ENCODE results near the gene IFITM2. TPM values are rescaled to one million over a fixed set of nuclear protein-coding genes. Genes with fewer than 3 reads are reported as not detected.
"Not testable (repeated sequence)": the region's sequence is repeated elsewhere in the genome, so short reads cannot be mapped to it uniquely, and the experiment has no call there.

Gene IFITM2
- polyA plus RNA-seq, 1 donor = 79.2 TPM

- DNase-seq = no peak
Observed at GRCh38 chr11:346529-346928, 38.9 kb downstream of the IFITM2 start.

GRCh38 chr11:349270-349954 is 41.8 kb downstream of the IFITM2 start:
- not testable (repeated sequence) for DNase-seq

- not testable (repeated sequence) for DNase-seq
Observed at GRCh38 chr11:350033-350722, 42.6 kb downstream of the IFITM2 start.

GRCh38 chr11:350723-351255 is 43.2 kb downstream of the IFITM2 start:
- no peak for DNase-seq

GRCh38 chr11:351411-351810 is 43.8 kb downstream of the IFITM2 start:
- no peak for DNase-seq

- no peak for DNase-seq
Observed at GRCh38 chr11:352456-353031, 44.9 kb downstream of the IFITM2 start.

GRCh38 chr11:353179-353873 is 45.7 kb downstream of the IFITM2 start:
- peak; percentile 88 for DNase-seq

GRCh38 chr11:355581-356458 is 48.2 kb downstream of the IFITM2 start:
- peak; percentile 93 for DNase-seq

GRCh38 chr11:356610-357009 is 49.0 kb downstream of the IFITM2 start:
- DNase-seq = no peak

- DNase-seq = no peak
Observed at GRCh38 chr11:357582-357981, 50.0 kb downstream of the IFITM2 start.

GRCh38 chr11:358129-358800 is 50.6 kb downstream of the IFITM2 start:
- no peak for DNase-seq

Other genes with a start within 250 kb of the IFITM2 start
- not detected for gene SCGB1C1, start 114.7 kb upstream of the IFITM2 start, polyA plus RNA-seq (ENCODE audit: insufficient read length)
- 35.6 TPM for gene BET1L, start 100.4 kb upstream of the IFITM2 start, polyA plus RNA-seq (ENCODE audit: insufficient read length)
- 71.3 TPM for gene RIC8A, start 100.1 kb upstream of the IFITM2 start, polyA plus RNA-seq (ENCODE audit: insufficient read length)
- gene SIRT3, start 71.5 kb upstream of the IFITM2 start, polyA plus RNA-seq (ENCODE audit: insufficient read length) = 25.5 TPM
- gene PSMD13, start 70.8 kb upstream of the IFITM2 start, polyA plus RNA-seq (ENCODE audit: insufficient read length) = 87.5 TPM
- gene NLRP6, start 29.4 kb upstream of the IFITM2 start, polyA plus RNA-seq (ENCODE audit: insufficient read length) = not detected
- 15.6 TPM for gene PGGHG, start 18.7 kb upstream of the IFITM2 start, polyA plus RNA-seq (ENCODE audit: insufficient read length)
- gene IFITM5, start 8.3 kb upstream of the IFITM2 start, polyA plus RNA-seq (ENCODE audit: insufficient read length) = not detected
- 30.5 TPM for gene IFITM1, start 6.2 kb downstream of the IFITM2 start, polyA plus RNA-seq (ENCODE audit: insufficient read length)
- 368 TPM for gene IFITM3, start 13.0 kb downstream of the IFITM2 start, polyA plus RNA-seq (ENCODE audit: insufficient read length)
- gene B4GALNT4, start 61.7 kb downstream of the IFITM2 start, polyA plus RNA-seq (ENCODE audit: insufficient read length) = 12.4 TPM
- gene PKP3, start 86.4 kb downstream of the IFITM2 start, polyA plus RNA-seq (ENCODE audit: insufficient read length) = 0.36 TPM
- 19.1 TPM for gene SIGIRR, start 107.2 kb downstream of the IFITM2 start, polyA plus RNA-seq (ENCODE audit: insufficient read length)
- 0.53 TPM for gene ANO9, start 134.2 kb downstream of the IFITM2 start, polyA plus RNA-seq (ENCODE audit: insufficient read length)
- 41.6 TPM for gene PTDSS2, start 142.5 kb downstream of the IFITM2 start, polyA plus RNA-seq (ENCODE audit: insufficient read length)
- gene RNH1, start 199.4 kb downstream of the IFITM2 start, polyA plus RNA-seq (ENCODE audit: insufficient read length) = 114 TPM
- 144 TPM for gene HRAS, start 227.8 kb downstream of the IFITM2 start, polyA plus RNA-seq (ENCODE audit: insufficient read length)
- 9.1 TPM for gene LRRC56, start 229.7 kb downstream of the IFITM2 start, polyA plus RNA-seq (ENCODE audit: insufficient read length)